Common myeloid progenitor, CD34-positive (primary cell): ENCODE data around the gene GOLGA1.

Experiments
- CTCF ChIA-PET: fragments of 350-600 bp; sonication (Branson Sonifier 250); formaldehyde crosslinking; loops from one replicate; lab custom pipeline; 2021; ENCODE audit warnings: antibody characterized with exemption; lab: Charles Lee
- POLR2A ChIA-PET: fragments of 350-600 bp; sonication (Branson Sonifier 250); formaldehyde crosslinking; loops from one replicate; lab custom pipeline; 2021; ENCODE audit warnings: antibody characterized with exemption; lab: Charles Lee
- DNase-seq, 3 donors: peaks; one replicate each; pipeline versions ENCODE4 v3.0.0 to v3.0.0-alpha.2; 2013
- H3K27ac ChIP-seq, 2 experiments: 1 replicate in 1 of 2; 2 replicates in 1 of 2; pipeline ENCODE4 v1.7.0; 2013; ENCODE audit warnings: inconsistent platforms in 2 of 2, low read length in 2 of 2, mild to moderate bottlenecking in 2 of 2, low read depth in 1 of 2, moderate library complexity in 1 of 2; ENCODE audit not compliant: severe bottlenecking in 2 of 2, insufficient read depth in 1 of 2, poor library complexity in 1 of 2
- H3K27me3 ChIP-seq, 5 experiments: replicated peaks in 2 of 5; 1 replicate in 3 of 5; 2 replicates in 2 of 5; pipeline versions ENCODE4 v1.6.1 to v1.7.0; 2013; ENCODE audit warnings: low read length in 4 of 5, mild to moderate bottlenecking in 2 of 5, moderate library complexity in 2 of 5, inconsistent platforms in 1 of 5; ENCODE audit not compliant: insufficient read depth in 5 of 5, control insufficient read depth in 4 of 5
- H3K36me3 ChIP-seq, 4 experiments: 1 replicate in 2 of 4; 2 replicates in 2 of 4; pipeline versions ENCODE4 v1.6.1 to v1.7.0; 2013; ENCODE audit warnings: low read length in 3 of 4, control low read depth in 1 of 4, mild to moderate bottlenecking in 1 of 4; ENCODE audit not compliant: control insufficient read depth in 4 of 4, insufficient read depth in 4 of 4
- H3K4me1 ChIP-seq, 4 experiments: 1 replicate in 3 of 4; 2 replicates in 1 of 4; pipeline versions ENCODE4 v1.6.1 to v1.7.1; 2013; ENCODE audit warnings: low read length in 3 of 4, mild to moderate bottlenecking in 3 of 4, control low read depth in 1 of 4, inconsistent platforms in 1 of 4, moderate library complexity in 1 of 4; ENCODE audit not compliant: control insufficient read depth in 4 of 4, insufficient read depth in 4 of 4; ENCODE audit errors: control extremely low read depth in 1 of 4
- H3K4me3 ChIP-seq, 7 experiments: 1 replicate in 4 of 7; 2 replicates in 3 of 7; pipeline versions ENCODE4 v1.5.1 to v1.7.0; 2013; ENCODE audit warnings: mild to moderate bottlenecking in 7 of 7, low read length in 6 of 7, moderate library complexity in 6 of 7, inconsistent platforms in 2 of 7, low read depth in 2 of 7, control low read depth in 1 of 7; ENCODE audit not compliant: insufficient read depth in 4 of 7, control insufficient read depth in 1 of 7; ENCODE audit errors: extremely low read depth in 1 of 7
- H3K9me3 ChIP-seq, 5 experiments: 1 replicate in 4 of 5; 2 replicates in 1 of 5; pipeline versions ENCODE4 v1.6.1 to v1.7.1; 2013; ENCODE audit warnings: low read length in 4 of 5, mild to moderate bottlenecking in 2 of 5, inconsistent platforms in 1 of 5, low read depth in 1 of 5, moderate library complexity in 1 of 5; ENCODE audit not compliant: control insufficient read depth in 4 of 5, insufficient read depth in 2 of 5; ENCODE audit errors: control extremely low read depth in 1 of 5
- WGBS: methylation state at CpG from one replicate; pipeline ENCODE4 v1.1.5; 2013; ENCODE audit not compliant: insufficient coverage; 5-methylcytosine and 5-hydroxymethylcytosine counted together

The GOLGA1 gene

GRCh38 chr9:124886866-124887492 lies 53.9 kb downstream of the GOLGA1 start:
- Histone ChIP-seq H3K27ac (no peak overlapping the region), H3K27me3 (no peaks in the 10 kb centered on the region), H3K4me1 (no peaks in the 10 kb centered on the region), H3K4me3 (no peak overlapping the region), H3K9me3 (no peaks in the 10 kb centered on the region), H3K36me3 (peaks cover 12 to 75% (median 52%) of the 10 kb centered on the region in 4 experiments)
- no peak for DNase-seq
- 96% methylated on average over 15 of the region's 17 CpGs for WGBS
- ChIA-PET POLR2A (no interaction called here), CTCF (interaction anchor here (0.9 to 1.4 kb wide), 3 partner anchors 35 to 110 kb away, joined by 3 to 6 read pairs (median 3); partner anchors contain the start of gene OLFML2A)

- WGBS, result 98% methylated on average over 8 of the region's 10 CpGs
- H3K9me3 ChIP-seq, result no peaks in the 10 kb centered on the region
- ChIA-PET CTCF (interaction anchor here (0.9 to 2.7 kb wide), 5 partner anchors 8 to 110 kb away, joined by 3 to 8 read pairs (median 6); partner anchors contain the start of genes OLFML2A and WDR38), POLR2A (no interaction called here)
- peaks cover 12 to 80% (median 57%) of the 10 kb centered on the region in 4 experiments for H3K36me3 ChIP-seq
- H3K4me1 ChIP-seq, result no peaks in the 10 kb centered on the region
- DNase-seq, result no peak
- H3K27ac ChIP-seq, result no peak overlapping the region
- H3K4me3 ChIP-seq, result no peak overlapping the region
- no peaks in the 10 kb centered on the region for H3K27me3 ChIP-seq
Observed at GRCh38 chr9:124886461-124886860, 54.4 kb downstream of the GOLGA1 start.

- H3K27ac ChIP-seq, result no peak overlapping the region
- DNase-seq, result no peak
- no peaks in the 10 kb centered on the region for H3K9me3 ChIP-seq
- no peaks in the 10 kb centered on the region for H3K27me3 ChIP-seq
- H3K4me3 ChIP-seq, result no peak overlapping the region
- 100% methylated on average over 4 of the region's 4 CpGs for WGBS
- peaks cover 12 to 80% (median 62%) of the 10 kb centered on the region in 4 experiments for H3K36me3 ChIP-seq
- H3K4me1 ChIP-seq, result no peaks in the 10 kb centered on the region
- ChIA-PET CTCF (interaction anchor here (2.6 to 2.7 kb wide), 2 partner anchors 9 to 32 kb away, joined by 7 to 8 read pairs; partner anchors contain the start of gene WDR38), POLR2A (no interaction called here)
Observed at GRCh38 chr9:124885551-124885950, 55.3 kb downstream of the GOLGA1 start.

GRCh38 chr9:124884376-124884775 lies 56.5 kb downstream of the GOLGA1 start:
- no peaks in the 10 kb centered on the region for H3K9me3 ChIP-seq
- ChIA-PET POLR2A (no interaction called here), CTCF (interaction anchor here (1.1 to 2.7 kb wide), 3 partner anchors 10 to 31 kb away, joined by 3 to 8 read pairs (median 7); partner anchors contain the start of gene WDR38)
- no peaks in the 10 kb centered on the region for H3K4me1 ChIP-seq
- DNase-seq, result no peak
- H3K27ac ChIP-seq, result no peak overlapping the region
- H3K27me3 ChIP-seq, result no peaks in the 10 kb centered on the region
- H3K36me3 ChIP-seq, result peaks cover 14 to 79% (median 62%) of the 10 kb centered on the region in 4 experiments
- WGBS, result 100% methylated on average over 2 of the region's 4 CpGs
- no peak overlapping the region for H3K4me3 ChIP-seq

- peaks cover 12 to 83% (median 62%) of the 10 kb centered on the region in 4 experiments for H3K36me3 ChIP-seq
- no peak overlapping the region for H3K4me3 ChIP-seq
- ChIA-PET CTCF (interaction anchor here (0.5 to 2.5 kb wide), 5 partner anchors 9 to 118 kb away, joined by 3 to 13 read pairs (median 4); no protein-coding TSS in a partner anchor), POLR2A (interaction anchor here (1.2 kb wide), 1 partner anchor 10 kb away, joined by 4 read pairs; no protein-coding TSS in a partner anchor)
- WGBS, result 86% methylated on average over 9 of the region's 13 CpGs
- DNase-seq, result no peak
- H3K27me3 ChIP-seq, result no peaks in the 10 kb centered on the region
- H3K27ac ChIP-seq, result no peak overlapping the region
- no peaks in the 10 kb centered on the region for H3K4me1 ChIP-seq
- H3K9me3 ChIP-seq, result no peaks in the 10 kb centered on the region
Observed at GRCh38 chr9:124882231-124882630, 58.7 kb downstream of the GOLGA1 start.

GRCh38 chr9:124881138-124881743 lies 59.6 kb downstream of the GOLGA1 start:
- Histone ChIP-seq H3K9me3 (no peaks in the 10 kb centered on the region), H3K36me3 (peaks cover 12 to 83% (median 64%) of the 10 kb centered on the region in 4 experiments), H3K27me3 (no peaks in the 10 kb centered on the region), H3K27ac (no peak overlapping the region), H3K4me1 (no peaks in the 10 kb centered on the region), H3K4me3 (no peak overlapping the region)
- DNase-seq, result no peak
- ChIA-PET POLR2A (no interaction called here), CTCF (interaction anchor here (0.6 to 2.5 kb wide), 4 partner anchors 10 to 584 kb away, joined by 3 to 13 read pairs (median 4); no protein-coding TSS in a partner anchor)
- WGBS, result 96% methylated on average over 11 of the region's 16 CpGs

- ChIA-PET POLR2A (no interaction called here), CTCF (interaction anchor here (1.5 kb wide), 1 partner anchor 9 kb away, joined by 5 read pairs; no protein-coding TSS in a partner anchor)
- Histone ChIP-seq H3K36me3 (peaks cover 8 to 83% (median 63%) of the 10 kb centered on the region in 4 experiments), H3K27me3 (no peaks in the 10 kb centered on the region), H3K4me1 (no peaks in the 10 kb centered on the region), H3K9me3 (no peaks in the 10 kb centered on the region), H3K4me3 (no peak overlapping the region), H3K27ac (no peak overlapping the region)
- DNase-seq, result no peak
- WGBS, result 80% methylated on average over 9 of the region's 9 CpGs
Observed at GRCh38 chr9:124880501-124880900, 60.4 kb downstream of the GOLGA1 start.
